Activated T-cell treated with anti-CD3 and anti-CD28 coated beads, Interleukin-2, amount 50 U/mL, for 1 hour (primary cell): ENCODE results near the gene PPM1L.
"Not testable (repeated sequence)": the region's sequence is repeated elsewhere in the genome, so short reads cannot be mapped to it uniquely, and the experiment has no call there.

Experiments
- DNase-seq: peaks from one replicate; pipeline ENCODE4 v3.0.0-alpha.2; 2020

The PPM1L gene

GRCh38 chr3:160941885-160942494 is 186.0 kb downstream of the PPM1L start:
- DNase-seq = peak; percentile 23

DNA sequence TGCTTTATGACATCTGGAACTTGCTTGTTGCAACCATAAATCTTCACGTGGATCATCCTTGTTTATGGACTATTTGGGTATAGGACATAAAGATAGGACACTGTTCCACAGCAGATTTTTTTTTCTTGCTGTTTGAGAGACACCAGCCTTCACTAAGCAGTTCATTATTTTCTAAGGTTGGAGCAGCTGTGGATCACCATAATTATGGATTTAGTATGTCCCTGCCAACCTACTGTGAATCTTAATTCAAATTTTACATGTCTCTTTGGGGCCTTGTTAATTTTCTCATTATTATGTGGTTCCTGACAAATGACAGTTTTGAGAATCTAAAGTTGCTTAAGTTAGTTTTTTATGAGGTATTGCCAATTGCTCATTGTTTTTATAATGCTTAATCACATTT is 188.0 kb downstream of the PPM1L start:
- DNase-seq = no peak

GRCh38 chr3:160945336-160945735 is 189.3 kb downstream of the PPM1L start:
- DNase-seq = no peak

DNA sequence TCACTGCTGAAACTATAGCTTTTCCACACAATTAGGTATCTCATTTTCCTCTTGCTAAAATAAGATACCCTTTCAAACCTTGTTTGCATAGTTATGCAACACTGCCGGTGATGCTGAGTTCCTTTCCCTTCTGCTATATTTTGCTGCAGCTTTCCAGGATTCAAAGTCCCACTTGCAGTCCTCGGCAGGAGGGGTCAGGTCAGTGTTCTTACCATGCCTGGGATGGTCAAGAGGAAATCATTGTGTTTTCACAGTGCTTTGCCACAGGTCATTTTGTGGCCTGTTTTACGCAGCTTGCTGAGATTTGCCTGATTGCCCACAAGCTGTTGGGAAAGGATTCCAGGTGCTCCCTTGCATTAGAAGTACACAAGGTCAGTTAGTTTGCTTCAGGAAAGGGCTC is 192.2 kb downstream of the PPM1L start:
- no peak for DNase-seq

GRCh38 chr3:160949460-160949859 is 193.4 kb downstream of the PPM1L start:
- DNase-seq = no peak

DNA sequence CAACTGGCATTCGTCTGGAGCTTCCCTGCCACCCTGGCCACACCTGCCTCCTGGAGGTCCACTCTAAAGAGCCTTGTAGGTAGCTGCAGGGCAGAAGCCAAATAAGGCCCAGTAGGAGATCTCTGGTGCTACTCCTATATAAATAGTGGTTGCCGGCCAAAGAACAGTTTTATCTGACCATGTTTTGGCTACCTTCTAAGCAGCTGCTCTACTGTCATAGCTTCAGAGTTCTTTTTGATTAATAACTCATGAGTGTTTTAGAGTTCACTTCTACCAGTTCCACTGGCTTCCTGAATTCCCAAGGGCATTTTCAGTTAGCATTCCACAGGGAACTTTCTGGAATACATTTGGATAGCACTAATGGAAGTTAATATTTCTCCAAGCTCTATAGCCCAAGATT is 194.5 kb downstream of the PPM1L start:
- DNase-seq = no peak

GRCh38 chr3:160950954-160951353 is 194.9 kb downstream of the PPM1L start:
- no peak for DNase-seq

DNA sequence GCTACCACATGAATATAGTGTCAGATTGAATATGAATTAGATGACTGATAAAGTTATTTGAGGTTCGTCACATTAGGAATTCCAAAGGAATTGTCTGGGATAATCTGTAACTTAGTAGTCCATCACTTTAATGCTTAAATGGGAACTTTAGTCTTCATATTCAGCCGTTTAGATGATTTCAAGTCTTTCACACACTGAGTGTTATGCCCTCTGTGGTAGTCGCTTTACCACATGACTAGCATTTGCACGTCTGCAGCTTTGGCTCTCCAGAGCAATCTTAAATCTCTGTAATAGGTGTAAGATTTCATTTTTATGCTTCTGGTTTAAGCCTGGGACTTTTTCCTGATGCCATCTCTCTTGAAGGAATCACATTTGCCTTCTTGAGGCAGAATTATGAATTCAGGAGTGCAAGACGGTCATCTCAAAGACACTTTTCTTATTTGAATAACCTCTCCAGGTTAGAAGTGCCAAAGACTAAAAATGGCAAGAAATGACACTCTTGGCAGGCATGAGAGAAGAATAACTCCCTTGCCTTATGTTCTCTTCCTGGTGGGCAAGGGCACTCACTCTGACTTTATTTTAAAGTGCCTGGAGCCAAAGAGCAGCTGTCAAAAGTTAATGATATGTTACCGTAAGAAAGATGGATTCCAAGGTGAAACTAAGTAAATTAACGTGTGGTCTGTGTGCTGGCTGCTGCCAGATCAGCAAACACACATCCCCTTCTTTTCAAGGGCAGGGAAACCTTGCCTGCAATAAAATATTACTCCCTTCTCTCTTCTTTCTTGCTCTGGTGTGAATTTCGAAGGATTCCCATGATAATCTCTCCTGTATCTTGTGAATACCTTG is 195.8 kb downstream of the PPM1L start:
- DNase-seq = no peak

- DNase-seq = no peak
These were observed 197.7 kb downstream of the PPM1L start for GRCh38 chr3:160953686-160954085.

GRCh38 chr3:160956785-160957184 is 200.8 kb downstream of the PPM1L start:
- DNase-seq = no peak

- no peak for DNase-seq
These were observed 204.5 kb downstream of the PPM1L start for GRCh38 chr3:160960568-160960967.

- DNase-seq = no peak
These were observed 207.9 kb downstream of the PPM1L start for GRCh38 chr3:160963949-160964348.

- DNase-seq = no peak
These were observed 212.7 kb downstream of the PPM1L start for GRCh38 chr3:160968761-160969160.

DNA sequence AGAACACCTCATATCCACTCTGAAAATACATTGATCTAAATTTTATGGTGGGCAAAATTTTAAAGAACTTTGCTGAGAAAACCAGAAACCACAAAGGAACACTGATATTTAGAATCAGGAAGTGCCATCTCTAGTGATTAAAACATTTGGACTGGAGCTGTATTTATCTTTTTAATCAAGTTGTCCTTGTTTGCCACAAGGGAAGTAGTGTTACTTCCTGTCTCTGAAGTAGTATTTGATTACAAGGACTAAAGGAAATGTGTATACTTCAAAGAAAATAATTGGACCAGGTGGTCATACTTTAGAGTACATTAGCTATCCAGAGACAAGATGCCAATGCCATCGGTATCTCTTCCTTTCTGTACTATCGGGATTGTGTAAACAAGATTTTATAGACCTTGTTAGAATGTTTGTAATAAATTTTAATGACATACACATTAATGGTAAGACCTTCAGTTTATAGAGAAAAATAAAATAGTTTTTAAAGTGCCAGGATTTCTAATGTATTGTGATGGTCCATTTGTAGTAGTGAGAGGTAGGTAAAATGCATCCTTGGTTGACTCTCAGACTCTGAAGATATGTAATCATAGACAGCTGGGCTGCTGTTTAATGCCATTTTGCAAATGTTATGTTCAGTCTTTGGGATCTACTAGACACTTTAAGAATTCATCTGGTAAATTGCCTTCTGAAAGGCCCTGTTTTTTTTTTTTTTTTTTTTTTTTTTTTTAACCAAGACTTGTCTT is 217.2 kb downstream of the PPM1L start:
- DNase-seq = no peak

- no peak for DNase-seq
These were observed 221.7 kb downstream of the PPM1L start for GRCh38 chr3:160977773-160978172.

GRCh38 chr3:160980740-160981139 is 224.7 kb downstream of the PPM1L start:
- no peak for DNase-seq

DNA sequence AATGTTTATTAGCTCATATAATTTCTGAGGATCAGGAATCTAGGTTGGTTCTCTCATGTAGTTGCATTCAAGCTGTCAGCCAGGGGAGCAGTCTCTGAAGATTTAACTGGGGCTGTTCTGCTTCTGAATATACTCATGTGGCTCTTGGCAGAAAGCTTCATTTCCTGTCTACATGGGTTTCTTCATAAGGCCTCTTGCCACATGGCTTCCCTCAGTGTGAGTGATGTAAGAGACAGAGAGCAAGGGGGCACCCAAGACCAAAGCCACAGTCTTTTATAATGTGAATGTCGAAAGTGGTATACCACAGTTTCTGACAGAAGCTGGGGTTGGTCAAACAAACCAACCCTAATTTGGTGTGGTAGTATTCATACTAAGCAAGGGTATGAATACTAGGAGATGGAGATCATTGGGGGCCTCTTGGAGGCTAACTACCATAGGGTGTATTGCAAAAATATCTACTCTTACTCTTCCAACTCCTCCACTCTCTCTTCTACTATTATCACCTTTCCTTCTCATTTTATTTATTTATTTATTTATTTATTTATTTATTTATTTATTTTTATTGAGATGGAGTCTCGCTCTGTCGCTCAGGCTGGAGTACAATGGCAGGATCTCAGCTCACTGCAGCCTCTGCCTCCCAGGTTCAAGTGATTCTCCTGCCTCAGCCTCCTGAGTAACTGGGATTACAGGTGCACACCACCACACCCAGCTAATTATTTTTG is 225.3 kb downstream of the PPM1L start:
- DNase-seq = no peak

- no peak for DNase-seq
These were observed 226.5 kb downstream of the PPM1L start for GRCh38 chr3:160982491-160982890.

- not testable (repeated sequence) for DNase-seq
These were observed 227.9 kb downstream of the PPM1L start for GRCh38 chr3:160983900-160984299.

DNA sequence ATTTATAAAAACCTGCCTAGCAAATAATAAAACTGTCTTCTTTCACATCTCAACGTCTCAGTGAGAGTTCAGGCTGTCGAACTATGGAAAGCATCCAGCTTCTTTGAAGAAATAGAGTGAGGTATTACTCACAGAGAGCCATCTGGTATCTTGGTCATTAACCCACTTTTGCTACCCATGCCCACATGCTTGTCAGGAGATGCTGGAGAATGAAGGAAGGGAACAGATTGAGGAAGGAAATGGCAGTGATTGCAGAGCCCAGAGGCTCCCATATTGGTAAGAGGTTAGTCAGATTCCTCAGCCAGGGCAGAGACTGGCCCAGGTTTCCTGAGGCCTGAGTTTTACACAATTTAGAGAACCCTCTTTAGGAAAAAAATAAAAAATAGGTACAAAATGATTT is 230.0 kb downstream of the PPM1L start:
- DNase-seq = no peak

DNA sequence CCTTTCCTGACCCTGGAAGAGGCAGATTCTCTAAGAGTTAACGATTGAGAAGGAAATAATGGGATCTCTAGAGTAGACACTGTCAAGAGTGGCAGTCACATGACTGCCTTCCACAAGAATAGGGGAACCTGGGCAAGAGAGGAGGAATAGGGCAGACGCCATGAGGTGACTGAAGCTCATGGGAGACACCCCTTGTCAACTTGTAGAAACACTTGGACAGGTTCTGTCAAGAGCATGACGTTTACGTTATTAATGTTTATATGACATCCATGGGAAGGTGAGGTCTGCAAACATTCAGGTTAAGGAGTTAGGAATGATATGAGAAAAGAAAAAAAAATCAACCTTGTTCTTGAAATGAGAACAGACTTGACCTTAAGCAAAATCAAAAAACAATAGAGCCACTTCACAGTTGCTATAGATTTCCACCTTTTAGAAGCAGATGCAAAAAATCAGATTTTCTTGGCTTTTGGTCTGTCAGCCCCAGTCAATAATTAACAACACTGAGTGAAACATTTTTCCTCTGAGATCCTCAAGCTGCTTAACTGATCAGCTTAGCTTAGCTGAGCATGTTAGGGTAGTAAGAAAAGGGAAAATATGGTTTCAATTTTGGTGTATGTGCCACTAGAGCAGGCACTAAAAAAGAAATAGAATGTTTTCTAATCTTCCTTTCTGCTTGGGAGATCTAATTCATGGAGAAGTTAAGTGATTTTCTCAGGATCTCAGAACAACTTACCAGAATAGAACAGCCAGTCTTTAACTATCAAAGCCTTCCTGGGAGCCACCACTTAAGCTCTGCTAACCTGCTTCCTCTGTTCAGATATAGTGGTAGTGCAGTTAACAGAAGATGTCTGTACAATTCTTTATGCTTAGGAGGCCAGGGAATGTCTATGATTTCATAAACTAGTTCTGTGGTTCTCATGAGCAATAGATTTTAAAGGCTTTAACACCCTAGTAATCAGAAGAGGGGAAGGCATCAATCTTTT is 232.2 kb downstream of the PPM1L start:
- no peak for DNase-seq

DNA sequence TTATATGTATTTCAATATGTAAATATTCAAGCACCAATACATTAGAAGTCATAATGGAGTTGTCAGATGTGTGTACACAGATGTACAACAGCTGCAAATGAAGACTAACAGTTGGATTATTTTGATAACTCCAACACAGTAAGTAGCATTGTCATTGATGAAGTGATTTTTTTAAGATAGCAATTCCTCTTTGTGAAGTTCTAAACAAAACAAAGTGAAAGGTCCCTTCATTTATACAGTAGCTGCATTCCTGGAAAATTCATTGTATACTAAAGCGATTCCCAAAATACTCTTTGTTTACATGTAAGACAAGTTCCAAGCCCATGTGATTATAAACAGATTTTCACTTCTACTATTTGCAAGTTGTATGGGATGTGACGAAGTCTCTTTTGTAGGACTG is 234.4 kb downstream of the PPM1L start:
- no peak for DNase-seq
